ENCODE measurements around the gene STARD4. TPM values are rescaled to one million over a fixed set of nuclear protein-coding genes. Genes with fewer than 3 reads are reported as not detected.

STARD4 gene
- total RNA-seq, 4 donors from 2014 or later = 8.5 to 21.3 (median 12.1) TPM

DNA sequence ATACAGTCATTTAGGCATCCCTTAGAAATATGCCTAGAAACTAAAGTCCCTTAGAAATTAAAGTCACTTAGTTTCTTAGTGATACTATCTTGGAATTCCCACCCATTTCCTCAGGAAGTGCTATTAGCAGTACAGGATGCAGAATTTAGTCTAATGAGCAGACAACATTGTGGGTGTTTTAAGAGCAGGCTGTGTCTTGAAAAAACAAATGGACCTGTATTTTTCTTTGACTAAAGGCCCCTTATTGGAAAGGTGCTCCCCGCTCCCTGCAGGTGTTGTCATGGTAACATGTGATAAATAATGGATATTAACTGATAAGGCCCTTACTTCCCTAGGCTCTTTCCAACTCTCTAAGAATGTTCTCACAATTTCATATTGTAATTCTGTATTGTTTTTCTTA lies 38.8 kb upstream of the STARD4 start:
- H3K27ac ChIP-seq = no peak overlapping the region
- no peak for DNase-seq (ENCODE audit: low spot score in 2 of 2)
- no peak overlapping the region for H3K4me3 ChIP-seq
- no peaks in the 10 kb centered on the region for H3K36me3 ChIP-seq
- peaks cover 0 to 12% (median 4%) of the 10 kb centered on the region in 4 donors for H3K4me1 ChIP-seq
- WGBS, 2 donors = 84 to 93% methylated on average over 1 of the region's 1 CpG
- H3K9me3 ChIP-seq = no peaks in the 10 kb centered on the region
- TF ChIP-seq POLR2A (IDR thresholded peaks at IDR 0.05) (no peak), CTCF (IDR thresholded peaks at IDR 0.05) (no peak), EP300 (IDR thresholded peaks at IDR 0.05) (no peak)
- H3K27me3 ChIP-seq = no peaks in the 10 kb centered on the region

DNA sequence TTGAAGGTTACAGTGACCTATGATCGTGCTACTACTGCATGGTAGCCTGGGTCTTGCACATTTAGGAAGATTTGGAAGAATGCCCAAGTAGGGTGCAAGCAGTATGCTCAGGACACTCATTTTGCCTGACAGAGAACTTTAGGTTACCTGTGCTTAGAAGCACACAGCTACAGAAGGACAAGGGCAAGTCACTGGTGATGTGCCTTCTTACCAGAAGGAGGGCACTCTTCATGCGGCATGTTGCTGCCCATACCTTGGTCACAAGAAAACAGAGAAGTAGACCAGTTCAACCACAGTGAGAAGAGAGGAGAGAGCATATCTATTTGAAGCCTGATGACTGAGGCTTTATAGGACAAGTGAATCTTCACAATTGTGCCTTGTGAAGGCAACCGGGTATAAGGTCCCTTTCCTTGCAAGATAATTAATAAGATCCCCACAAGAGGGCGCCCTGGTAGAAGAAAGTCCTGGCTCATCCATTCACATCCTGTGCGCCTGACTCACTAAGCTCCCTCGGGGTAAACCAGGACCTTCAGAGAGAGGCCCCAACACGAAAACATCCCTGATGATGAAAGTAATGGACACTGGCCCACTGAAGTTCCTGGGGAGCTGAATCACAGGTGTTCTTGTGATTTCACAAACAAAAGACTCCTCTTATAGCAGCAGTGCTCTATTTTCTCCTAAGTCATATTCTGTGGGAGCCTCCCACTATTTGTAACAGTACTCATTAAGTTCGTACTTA lies 38.1 kb upstream of the STARD4 start:
- DNase-seq (ENCODE audit: low spot score in 2 of 2) = peak; percentile 62 to 98
- Histone ChIP-seq H3K4me1 (peaks cover 0 to 12% (median 4%) of the 10 kb centered on the region in 4 donors), H3K4me3 (no peak overlapping the region), H3K9me3 (no peaks in the 10 kb centered on the region), H3K36me3 (no peaks in the 10 kb centered on the region), H3K27ac (no peak overlapping the region), H3K27me3 (no peaks in the 10 kb centered on the region)
- WGBS, 2 donors = 26 to 28% methylated on average over 8 of the region's 8 CpGs
- TF ChIP-seq EP300 (IDR thresholded peaks at IDR 0.05) (peak in 1 of 2 donors; percentile 66), POLR2A (IDR thresholded peaks at IDR 0.05) (no peak), CTCF (IDR thresholded peaks at IDR 0.05) (peak; percentile 55 to 84 (median 67))

DNA sequence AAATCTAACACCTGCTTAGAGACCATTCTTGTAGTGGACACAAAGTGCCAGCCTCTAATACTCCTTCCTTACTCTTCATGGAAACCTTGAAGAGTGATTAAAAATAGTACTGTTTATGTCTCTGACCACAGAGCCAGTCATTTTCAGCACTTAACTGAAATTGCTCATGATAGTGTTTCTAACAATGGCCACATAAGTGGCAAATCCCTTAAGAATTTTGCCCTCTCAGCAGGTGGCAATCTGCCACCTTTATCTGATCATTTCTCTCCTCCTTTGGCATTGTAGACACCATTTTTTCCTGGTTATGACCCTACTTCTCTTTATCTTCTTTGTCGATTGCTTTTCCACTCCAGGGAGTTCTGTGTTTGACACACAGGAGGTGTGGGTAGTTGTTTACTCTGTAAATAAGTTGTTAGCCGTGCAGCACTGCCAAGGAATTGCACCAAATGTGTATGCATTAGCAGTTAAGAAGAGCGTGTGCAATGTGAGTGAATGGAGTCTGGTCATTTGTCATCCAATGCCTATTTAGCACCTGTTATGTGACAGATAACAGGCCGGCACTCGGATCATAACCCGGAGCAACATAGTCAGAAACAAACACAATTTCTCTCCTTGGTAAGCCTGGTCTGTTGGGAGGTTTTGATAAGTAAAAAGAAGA lies 36.8 kb upstream of the STARD4 start:
- 79 to 82% methylated on average over 6 of the region's 6 CpGs for WGBS, 2 donors
- H3K27ac ChIP-seq = no peak overlapping the region
- TF ChIP-seq CTCF (IDR thresholded peaks at IDR 0.05) = no peak
- TF ChIP-seq EP300 (IDR thresholded peaks at IDR 0.05) = no peak
- TF ChIP-seq POLR2A (IDR thresholded peaks at IDR 0.05) = no peak
- no peak for DNase-seq (ENCODE audit: low spot score in 2 of 2)
- H3K4me3 ChIP-seq = no peak overlapping the region
- H3K36me3 ChIP-seq = no peaks in the 10 kb centered on the region
- no peaks in the 10 kb centered on the region for H3K27me3 ChIP-seq
- H3K4me1 ChIP-seq = peaks cover 0 to 12% (median 4%) of the 10 kb centered on the region in 4 donors
- no peaks in the 10 kb centered on the region for H3K9me3 ChIP-seq

GRCh38 chr5:111548348-111548950 lies 36.1 kb upstream of the STARD4 start:
- Histone ChIP-seq H3K4me1 (peaks cover 0 to 12% (median 4%) of the 10 kb centered on the region in 4 donors), H3K9me3 (no peaks in the 10 kb centered on the region), H3K27ac (no peak overlapping the region), H3K27me3 (no peaks in the 10 kb centered on the region), H3K4me3 (no peak overlapping the region), H3K36me3 (no peaks in the 10 kb centered on the region)
- TF ChIP-seq POLR2A (IDR thresholded peaks at IDR 0.05) (no peak), EP300 (IDR thresholded peaks at IDR 0.05) (no peak), CTCF (IDR thresholded peaks at IDR 0.05) (no peak)
- no peak for DNase-seq (ENCODE audit: low spot score in 2 of 2)
- WGBS, 2 donors = 81 to 85% methylated on average over 6 of the region's 6 CpGs

GRCh38 chr5:111545031-111545430 lies 32.7 kb upstream of the STARD4 start:
- Histone ChIP-seq H3K36me3 (no peaks in the 10 kb centered on the region), H3K9me3 (no peaks in the 10 kb centered on the region), H3K4me1 (peaks cover 0 to under 1% (median 0%) of the 10 kb centered on the region in 4 donors), H3K27me3 (no peaks in the 10 kb centered on the region), H3K4me3 (no peak overlapping the region), H3K27ac (no peak overlapping the region)
- 86% methylated on average over 1 of the region's 1 CpG for WGBS, 2 donors
- no peak for DNase-seq (ENCODE audit: low spot score in 2 of 2)
- no peak for TF ChIP-seq EP300 (IDR thresholded peaks at IDR 0.05)
- TF ChIP-seq CTCF (IDR thresholded peaks at IDR 0.05) = no peak
- TF ChIP-seq POLR2A (IDR thresholded peaks at IDR 0.05) = no peak

Data from tibial nerve (tissue), 4 donors.